Measurements from ENCODE around the gene ABCA7. TPM values are rescaled to one million over a fixed set of nuclear protein-coding genes. Genes with fewer than 3 reads are reported as not detected.
A peak's percentile ranks its signal among the peaks of the same experiment; 100 is the strongest.

ABCA7 gene
- total RNA-seq, 2 donors from 2014 or later: 33.7 to 87.3 TPM

- Histone ChIP-seq H3K27me3 (no peaks in the 10 kb centered on the region), H3K4me3 (no peak overlapping the region), H3K4me1 (peaks cover 25% of the 10 kb centered on the region), H3K36me3 (replicated peaks in 1 of 2; ENCODE audit: insufficient read depth in 1 of 2, low read depth in 2 of 2) (peaks cover 2 to 11% of the 10 kb centered on the region in 2 donors), H3K27ac (no peak overlapping the region), H3K9me3 (no peaks in the 10 kb centered on the region)
- no peak for TF ChIP-seq CTCF (IDR thresholded peaks at IDR 0.05)
- no peak for TF ChIP-seq POLR2A (IDR thresholded peaks at IDR 0.05)
- no peak for ATAC-seq
- intact Hi-C loops (cut with DNase I): no loop called here
- WGBS, 2 donors: 91 to 93% methylated on average over 21 to 38 of the region's 38 CpGs
- DNase-seq: no peak
Measured at GRCh38 chr19:1090731-1091543, 51.0 kb downstream of the ABCA7 start.

- 93 to 100% methylated on average over 1 to 19 of the region's 27 CpGs for WGBS, 2 donors
- ATAC-seq: no peak
- no peak overlapping the region for H3K4me3 ChIP-seq
- H3K9me3 ChIP-seq: no peaks in the 10 kb centered on the region
- intact Hi-C loops (cut with DNase I): no loop called here
- H3K36me3 ChIP-seq (replicated peaks in 1 of 2; ENCODE audit: insufficient read depth in 1 of 2, low read depth in 2 of 2): peaks cover 2 to 11% of the 10 kb centered on the region in 2 donors
- H3K27me3 ChIP-seq: no peaks in the 10 kb centered on the region
- TF ChIP-seq POLR2A (IDR thresholded peaks at IDR 0.05): no peak
- no peak for TF ChIP-seq CTCF (IDR thresholded peaks at IDR 0.05)
- no peak for DNase-seq
- no peak overlapping the region for H3K27ac ChIP-seq
- peaks cover 25% of the 10 kb centered on the region for H3K4me1 ChIP-seq
Measured at GRCh38 chr19:1091544-1092175, 51.8 kb downstream of the ABCA7 start.

- Histone ChIP-seq H3K4me1 (peaks cover 25% of the 10 kb centered on the region), H3K36me3 (replicated peaks in 1 of 2; ENCODE audit: insufficient read depth in 1 of 2, low read depth in 2 of 2) (peaks cover 2 to 11% of the 10 kb centered on the region in 2 donors), H3K27me3 (no peaks in the 10 kb centered on the region), H3K27ac (no peak overlapping the region), H3K4me3 (no peak overlapping the region), H3K9me3 (no peaks in the 10 kb centered on the region)
- DNase-seq (no peak), ATAC-seq (no peak)
- TF ChIP-seq POLR2A (IDR thresholded peaks at IDR 0.05) (no peak), CTCF (IDR thresholded peaks at IDR 0.05) (no peak)
- intact Hi-C loops (cut with DNase I): no loop called here
- 82 to 88% methylated on average over 15 of the region's 15 CpGs for WGBS, 2 donors
Measured at GRCh38 chr19:1093330-1093729, 53.4 kb downstream of the ABCA7 start.

- TF ChIP-seq POLR2A (IDR thresholded peaks at IDR 0.05): no peak
- ATAC-seq (no peak), DNase-seq (peak in 1 of 4 donors; percentile 5)
- intact Hi-C loops (cut with DNase I): no loop called here
- Histone ChIP-seq H3K27me3 (no peaks in the 10 kb centered on the region), H3K36me3 (replicated peaks in 1 of 2; ENCODE audit: insufficient read depth in 1 of 2, low read depth in 2 of 2) (peaks cover 2 to 11% of the 10 kb centered on the region in 2 donors), H3K4me1 (peaks cover 25% of the 10 kb centered on the region), H3K9me3 (no peaks in the 10 kb centered on the region), H3K4me3 (peak overlapping the region in 1 of 2 donors; percentile 87), H3K27ac (no peak overlapping the region)
- WGBS, 2 donors: 0 to 59% methylated on average over 2 to 32 of the region's 32 CpGs
Measured at GRCh38 chr19:1093811-1094553, 54.1 kb downstream of the ABCA7 start.

GRCh38 chr19:1094655-1094977, 54.7 kb downstream of the ABCA7 start:
- DNase-seq (no peak), ATAC-seq (no peak)
- intact Hi-C loops (cut with DNase I): no loop called here
- TF ChIP-seq POLR2A (IDR thresholded peaks at IDR 0.05) (no peak), CTCF (IDR thresholded peaks at IDR 0.05) (no peak)
- WGBS, 2 donors: 0 to 2% methylated on average over 5 to 19 of the region's 19 CpGs
- peak overlapping the region in 3 of 4 donors; percentile 41 to 60 (median 58) for H3K27ac ChIP-seq
- peaks cover 25% of the 10 kb centered on the region for H3K4me1 ChIP-seq
- H3K27me3 ChIP-seq: no peaks in the 10 kb centered on the region
- peaks cover 2 to 11% of the 10 kb centered on the region in 2 donors for H3K36me3 ChIP-seq (replicated peaks in 1 of 2; ENCODE audit: insufficient read depth in 1 of 2, low read depth in 2 of 2)
- peak overlapping the region; percentile 74 to 87 for H3K4me3 ChIP-seq
- no peaks in the 10 kb centered on the region for H3K9me3 ChIP-seq
